ENCODE data around the gene PTGES3.
"Not testable (repeated sequence)": the region's sequence is repeated elsewhere in the genome, so short reads cannot be mapped to it uniquely, and the experiment has no call there.

Gene PTGES3

DNA sequence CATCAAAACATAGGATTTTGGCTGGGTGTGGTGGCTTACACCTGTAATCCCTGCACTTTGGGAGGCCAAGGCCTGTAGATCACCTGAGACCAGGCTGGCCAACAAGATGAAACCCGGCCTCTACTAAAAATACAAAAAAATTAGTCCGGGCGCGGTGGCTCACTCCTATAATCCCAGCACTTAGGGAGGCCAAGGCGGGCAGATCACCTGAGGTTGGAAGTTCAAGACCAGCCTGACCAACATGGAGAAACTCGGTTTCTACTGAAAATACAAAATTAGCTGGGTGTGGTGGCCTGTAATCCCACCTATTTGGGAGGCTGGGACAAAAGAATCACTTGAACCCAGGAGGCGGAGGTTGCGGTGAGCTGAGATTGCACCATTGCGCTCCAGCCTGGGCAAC, 40.1 kb downstream of the PTGES3 start:
- DNase-seq: not testable (repeated sequence)

DNA sequence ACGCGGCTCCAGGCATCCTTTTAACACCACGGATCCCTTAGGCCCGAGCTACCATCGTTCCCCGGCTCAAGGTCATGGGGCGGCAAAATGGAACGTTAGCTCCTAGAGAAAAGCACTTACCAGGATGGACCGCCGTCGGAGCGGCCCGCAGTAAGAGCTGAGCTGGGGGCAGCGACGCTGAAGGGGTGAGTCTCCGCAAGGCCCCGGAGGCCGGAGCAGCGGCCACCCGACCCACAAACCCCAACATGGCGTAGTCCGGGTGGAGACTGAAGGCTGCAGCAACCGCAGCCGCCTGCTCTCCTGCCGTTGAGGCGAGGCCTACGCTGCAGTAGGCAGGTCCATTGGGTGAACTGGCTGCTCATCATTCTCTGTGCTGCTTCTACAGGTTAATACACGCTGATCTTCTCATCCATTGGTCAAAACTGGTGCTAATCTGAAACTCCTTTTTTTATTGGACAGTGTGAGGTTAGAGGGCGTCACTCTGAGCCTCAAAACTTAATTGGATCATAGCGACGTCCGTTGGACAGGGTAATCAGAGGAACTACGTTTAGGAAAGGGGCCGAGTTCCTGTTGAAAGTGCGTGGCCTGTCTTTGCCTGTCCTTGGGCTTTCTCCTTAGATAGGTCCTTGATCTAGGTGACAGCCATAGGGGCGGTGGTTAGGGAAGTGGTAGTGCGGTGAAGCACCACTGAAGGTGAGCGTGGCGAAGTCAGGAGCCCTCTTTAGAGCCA, 42.2 kb downstream of the PTGES3 start, which contains the start of gene ATP5F1B:
TSS of gene ATP5F1B (minus strand) at position 268 of the 730 bp plus-strand sequence. CDS start at position 247, 21 bp downstream.
- peak; percentile 100 for DNase-seq

DNA sequence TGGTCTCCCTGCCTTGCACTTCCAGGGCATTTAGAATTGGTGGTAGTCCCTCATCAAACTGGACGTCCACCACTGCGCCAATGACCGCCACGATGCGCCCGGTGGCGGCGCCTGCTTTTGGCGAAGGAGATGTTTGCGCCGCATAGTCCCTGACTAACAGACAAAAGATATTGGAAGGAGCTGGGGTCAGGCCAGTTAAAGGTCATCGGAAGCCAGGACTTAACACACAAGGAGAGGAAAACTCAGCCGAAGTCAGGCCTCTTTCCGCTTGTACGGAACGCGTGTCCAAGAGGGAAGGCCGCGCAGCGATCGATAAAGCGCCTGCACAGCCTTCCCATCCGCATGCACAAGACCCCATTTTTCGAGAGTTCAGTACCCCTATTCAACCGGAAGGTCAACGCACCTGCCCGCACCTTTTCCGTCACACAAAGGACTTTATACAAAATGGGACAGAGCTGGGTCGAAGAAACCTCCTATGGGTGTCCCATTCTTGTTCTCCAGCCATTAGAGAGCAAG, 42.8 kb downstream of the PTGES3 start:
- no peak for DNase-seq

DNA sequence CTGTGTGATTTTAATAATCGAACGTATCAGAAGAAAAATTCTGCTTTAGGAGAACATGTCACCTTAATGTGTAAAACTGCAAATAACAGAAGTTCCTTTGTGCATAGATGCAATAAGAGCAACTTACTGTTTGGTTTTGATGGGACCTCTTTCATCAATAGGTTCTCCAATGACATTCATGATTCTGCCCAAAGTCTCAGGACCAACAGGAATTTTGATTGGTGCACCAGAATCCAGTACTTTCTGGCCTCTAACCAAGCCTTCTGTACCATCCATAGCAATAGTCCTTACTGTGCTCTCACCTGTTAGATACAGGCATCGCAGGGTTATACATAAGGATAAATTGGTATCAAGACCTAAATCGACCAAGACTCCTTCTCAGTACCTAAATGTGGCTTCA, 43.4 kb downstream of the PTGES3 start:
- no peak for DNase-seq

DNA sequence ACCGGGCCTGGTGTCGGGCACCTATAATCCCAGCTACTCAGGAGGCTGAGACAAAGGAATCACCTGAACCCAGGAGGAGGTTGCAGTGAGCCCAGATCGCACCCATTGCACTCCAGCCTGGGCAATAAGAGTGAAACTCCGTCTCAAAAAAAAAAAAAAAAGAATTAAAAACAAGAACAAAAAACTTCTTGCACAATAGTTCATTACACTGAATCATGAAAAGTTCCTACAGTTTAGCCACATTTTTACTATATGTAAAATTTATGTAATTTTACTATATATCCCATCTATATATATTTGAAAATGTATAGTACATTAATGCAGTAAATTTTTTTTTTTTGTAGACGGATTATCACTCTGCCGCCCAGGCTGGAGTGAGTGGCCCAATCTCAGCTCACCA, 46.9 kb downstream of the PTGES3 start:
- no peak for DNase-seq

DNA sequence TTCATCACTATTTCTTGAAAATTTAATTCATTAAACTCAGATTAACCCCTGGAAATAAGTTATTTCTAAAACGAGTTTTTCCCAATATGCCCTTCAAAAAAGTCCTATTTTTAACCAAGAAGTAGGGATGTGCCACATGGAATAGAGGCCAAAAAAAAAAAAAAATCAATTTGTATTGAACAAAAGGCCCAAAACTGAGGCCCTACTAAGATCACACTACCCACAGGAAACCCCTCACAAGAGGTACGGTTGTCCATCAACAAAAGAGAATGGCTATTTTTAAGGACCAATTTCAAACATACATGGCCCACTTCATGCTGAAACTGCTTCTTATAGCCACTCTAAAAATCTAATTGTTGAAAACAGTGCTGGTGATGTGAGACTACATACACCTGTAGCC, 50.5 kb downstream of the PTGES3 start:
- no peak for DNase-seq

DNA sequence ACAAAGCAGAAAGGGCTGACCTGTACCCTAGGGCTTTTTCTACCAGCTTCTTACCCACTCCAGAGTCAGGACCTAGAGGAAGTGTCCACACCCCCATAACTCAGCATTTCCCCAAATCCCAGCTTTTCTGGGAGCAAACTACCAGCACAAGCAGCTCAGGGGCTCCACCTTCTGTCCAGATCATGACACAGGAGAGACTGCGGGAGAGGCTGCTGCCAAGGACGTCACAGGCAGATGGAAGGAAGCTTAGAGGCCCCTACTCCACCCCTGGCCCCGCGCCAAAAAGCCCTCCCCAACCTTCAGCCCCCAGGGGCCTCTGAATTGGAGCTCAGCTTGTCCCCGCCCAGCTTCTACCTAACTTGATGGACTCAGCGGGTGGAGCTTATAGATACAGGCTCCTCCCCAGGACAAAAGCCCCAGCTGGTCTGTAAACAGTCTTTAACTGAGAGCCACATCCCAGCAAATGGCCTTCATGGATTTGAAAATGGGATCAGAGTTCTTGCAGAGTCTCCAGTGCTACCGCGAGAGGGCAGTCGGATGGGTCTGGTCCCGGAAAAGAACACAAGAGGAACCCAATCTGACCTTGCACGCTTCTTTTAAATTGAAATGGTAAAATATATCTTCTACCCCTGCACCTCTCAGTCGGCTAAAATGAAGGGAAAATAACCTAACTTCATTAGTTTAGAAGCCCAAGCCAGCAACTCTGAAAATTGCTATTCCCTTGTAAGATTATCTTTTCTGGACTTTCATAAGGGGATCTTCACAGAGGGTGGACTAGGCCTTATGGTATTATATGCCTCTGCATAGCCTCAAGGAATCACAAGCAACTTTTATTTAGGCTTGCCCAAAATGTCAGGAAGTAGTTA, 51.2 kb downstream of the PTGES3 start:
- DNase-seq: peak; percentile 100

DNA sequence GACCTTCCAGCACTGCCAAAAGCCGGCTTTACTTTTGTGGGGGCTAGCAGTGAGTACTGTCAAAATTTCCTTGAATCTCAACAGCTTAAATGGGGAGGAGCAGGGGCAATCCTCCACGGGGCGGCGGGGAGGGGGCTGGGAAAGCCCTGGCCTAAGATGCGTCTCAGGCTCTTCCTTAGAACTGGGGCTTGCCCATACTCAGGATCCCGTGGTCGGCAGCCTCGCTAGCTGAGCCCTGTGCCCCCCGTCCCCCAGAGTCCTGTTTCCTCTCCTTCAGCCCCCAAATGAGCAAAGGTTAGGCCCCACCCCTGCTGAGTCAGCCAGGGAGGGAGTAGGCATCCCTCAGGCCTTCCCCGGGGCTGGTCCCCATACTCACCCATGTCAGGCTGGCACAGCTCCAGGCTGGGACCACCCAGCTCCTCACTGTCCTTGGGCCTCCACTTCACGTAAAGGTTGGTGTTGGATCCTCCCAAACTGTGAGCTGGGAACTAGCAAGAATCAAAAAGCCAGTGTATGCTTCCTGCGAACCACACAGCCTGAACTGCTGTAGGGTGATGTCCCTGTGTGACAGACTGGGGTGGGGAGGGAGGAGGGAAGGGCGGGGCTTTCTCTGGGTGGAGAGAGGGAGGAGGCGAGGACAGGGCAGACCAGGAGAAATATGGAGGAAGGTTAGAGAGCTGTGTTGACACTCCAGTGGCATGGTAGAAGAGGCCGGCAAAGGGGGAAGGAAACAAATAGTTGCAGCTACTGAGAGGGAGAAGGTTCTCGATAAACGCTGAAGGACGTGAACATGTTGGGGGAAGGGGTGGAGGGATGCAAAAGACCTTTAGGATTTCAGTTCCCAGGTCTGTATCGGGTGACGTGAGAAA, 52.0 kb downstream of the PTGES3 start:
- peak; percentile 91 for DNase-seq

DNA sequence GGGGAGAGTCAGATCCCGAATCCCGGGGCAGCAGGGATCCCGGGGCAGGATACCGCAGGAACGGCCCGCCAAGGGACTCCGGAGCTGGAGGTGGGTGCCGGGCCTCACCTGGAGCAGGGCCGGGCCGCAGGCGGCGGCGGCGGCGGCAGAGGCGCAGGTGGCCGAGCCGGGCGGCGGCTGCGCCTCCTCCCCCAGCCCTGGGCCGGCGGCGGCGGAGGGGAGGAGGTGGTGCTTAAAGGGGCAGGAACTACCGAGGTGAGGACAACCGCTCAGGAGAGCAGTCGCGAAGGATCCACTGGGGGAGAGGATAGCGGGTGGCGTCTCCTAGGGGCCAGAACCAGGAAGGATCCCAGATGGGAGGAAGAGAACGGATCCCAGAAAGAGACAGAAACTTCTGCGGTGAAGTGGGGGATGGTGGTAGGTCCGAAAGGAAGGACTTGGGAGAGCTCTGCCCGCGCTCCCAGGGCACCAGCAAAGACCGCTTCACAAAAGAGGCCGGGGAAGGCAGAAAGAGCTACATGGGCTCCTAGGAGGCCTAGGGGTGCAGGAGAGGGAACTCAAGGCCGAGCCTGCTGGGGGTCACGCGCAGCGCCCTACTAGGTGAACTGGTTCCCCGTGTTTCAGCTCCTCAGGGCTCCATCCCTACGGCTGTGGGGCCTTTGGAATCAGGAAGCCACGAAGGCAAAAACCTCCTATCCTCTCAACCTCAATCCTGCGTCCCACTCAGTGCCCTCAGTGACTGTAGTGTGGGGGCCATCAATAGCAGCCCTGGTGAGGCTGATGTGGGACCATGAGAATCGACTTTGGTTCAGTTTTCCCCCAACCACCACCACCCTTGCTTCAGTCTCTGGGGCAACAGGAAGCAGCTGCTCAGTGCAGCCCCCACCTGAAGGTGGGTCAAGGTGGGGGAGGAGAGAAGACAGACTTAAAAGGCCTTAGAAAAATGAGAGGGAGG, 53.0 kb downstream of the PTGES3 start:
- peak; percentile 93 for DNase-seq

DNA sequence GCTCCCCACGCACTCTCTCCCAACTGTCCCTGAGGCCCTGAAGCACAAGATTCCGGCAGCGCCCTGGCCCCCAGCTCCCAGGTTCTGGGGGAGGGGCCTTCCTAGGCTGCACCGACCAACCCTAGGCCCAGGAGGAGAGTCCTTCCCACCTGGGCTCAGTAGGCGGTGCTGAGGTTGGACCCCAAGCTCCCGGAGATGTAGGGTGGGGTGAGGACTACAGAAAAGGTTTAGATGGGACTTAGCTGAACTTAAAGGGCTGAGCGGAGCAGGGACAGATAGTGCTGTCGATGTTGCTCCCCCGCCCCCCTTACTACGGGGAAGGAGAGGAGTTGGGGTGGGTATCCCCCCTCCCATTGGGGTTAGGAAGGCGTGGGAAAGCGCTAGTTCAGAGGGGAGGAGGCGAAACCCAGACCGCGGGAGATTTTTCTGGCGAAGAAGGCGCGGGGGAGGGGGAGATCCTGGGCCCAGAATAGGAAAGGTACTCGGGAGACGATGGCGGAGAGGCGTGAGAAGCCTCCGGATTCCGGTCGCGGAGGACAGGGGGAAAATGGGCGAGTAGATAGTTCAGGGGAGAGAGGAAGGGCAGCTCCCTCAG, 53.7 kb downstream of the PTGES3 start:
- peak; percentile 41 for DNase-seq

DNA sequence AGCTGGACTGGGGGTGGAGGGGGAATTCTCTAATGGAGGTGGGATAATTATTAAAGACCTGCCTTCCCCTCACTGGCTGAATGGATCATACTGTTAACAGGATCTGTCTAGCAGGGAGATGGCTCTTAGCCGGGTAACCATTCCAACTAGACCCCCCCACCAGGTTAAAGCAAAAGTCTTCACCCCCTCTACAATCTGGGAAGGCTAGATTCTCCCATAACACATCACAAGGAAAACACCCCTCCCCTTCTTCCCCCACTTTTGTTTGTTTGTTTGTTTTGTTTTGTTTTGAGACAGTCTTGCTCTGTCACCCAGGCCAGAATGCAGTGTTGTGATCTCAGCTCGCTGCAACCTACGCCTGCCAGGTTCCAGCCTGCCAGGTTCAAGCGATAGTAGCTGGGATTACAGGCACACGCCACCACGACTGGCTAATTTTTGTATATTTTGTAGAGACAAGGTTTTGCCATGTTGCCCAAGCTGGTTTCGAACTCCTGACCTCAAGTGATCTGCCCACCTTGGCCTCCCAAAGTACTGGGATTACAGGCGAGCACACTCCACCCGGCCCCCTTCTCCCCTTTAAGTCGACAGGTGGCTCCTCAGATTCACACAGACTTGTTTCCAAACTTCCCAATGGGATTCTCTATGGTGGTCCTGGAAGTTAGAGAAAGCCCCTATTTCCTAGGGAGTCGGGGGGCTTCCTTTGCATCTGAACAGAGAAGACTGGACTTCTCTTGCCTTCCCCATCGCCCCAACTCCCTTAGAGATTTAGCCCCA, 54.4 kb downstream of the PTGES3 start:
- DNase-seq: no peak

DNA sequence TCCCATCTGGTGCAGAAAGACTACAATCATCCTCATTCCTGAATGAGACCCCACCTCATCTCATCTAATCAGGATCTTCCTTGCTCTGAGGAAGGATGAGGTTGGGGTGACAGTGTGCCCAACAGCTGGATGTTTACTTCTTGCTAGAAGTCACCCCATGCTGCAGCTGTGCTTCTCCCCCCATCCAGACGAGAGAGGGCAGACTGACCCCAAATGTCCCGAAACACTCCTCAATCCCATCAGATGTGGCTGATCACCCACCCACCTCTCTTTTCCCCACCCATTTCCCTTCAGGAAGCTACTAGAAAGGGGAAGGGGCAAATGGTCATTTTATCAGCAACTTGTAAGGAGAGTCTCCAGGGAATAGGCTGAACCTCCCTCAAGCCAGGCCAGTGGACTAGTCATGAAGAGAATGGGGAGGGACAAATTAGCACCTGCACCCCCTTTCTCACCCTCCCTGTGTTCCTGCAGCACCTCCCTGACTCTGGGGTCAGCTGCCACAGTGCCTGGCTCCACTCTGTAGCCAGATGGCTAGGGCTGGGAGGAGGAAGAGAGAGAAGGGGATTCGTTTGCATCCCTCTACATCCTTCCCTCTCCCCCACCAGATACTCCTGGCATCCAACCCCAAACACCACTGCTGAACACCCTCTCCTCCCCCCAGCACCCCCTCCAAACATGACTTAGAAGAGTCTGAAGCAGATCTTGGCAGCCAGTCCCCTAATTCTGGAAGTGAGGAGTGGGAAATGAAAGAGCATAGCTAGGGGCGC, 55.2 kb downstream of the PTGES3 start:
- DNase-seq: no peak

DNA sequence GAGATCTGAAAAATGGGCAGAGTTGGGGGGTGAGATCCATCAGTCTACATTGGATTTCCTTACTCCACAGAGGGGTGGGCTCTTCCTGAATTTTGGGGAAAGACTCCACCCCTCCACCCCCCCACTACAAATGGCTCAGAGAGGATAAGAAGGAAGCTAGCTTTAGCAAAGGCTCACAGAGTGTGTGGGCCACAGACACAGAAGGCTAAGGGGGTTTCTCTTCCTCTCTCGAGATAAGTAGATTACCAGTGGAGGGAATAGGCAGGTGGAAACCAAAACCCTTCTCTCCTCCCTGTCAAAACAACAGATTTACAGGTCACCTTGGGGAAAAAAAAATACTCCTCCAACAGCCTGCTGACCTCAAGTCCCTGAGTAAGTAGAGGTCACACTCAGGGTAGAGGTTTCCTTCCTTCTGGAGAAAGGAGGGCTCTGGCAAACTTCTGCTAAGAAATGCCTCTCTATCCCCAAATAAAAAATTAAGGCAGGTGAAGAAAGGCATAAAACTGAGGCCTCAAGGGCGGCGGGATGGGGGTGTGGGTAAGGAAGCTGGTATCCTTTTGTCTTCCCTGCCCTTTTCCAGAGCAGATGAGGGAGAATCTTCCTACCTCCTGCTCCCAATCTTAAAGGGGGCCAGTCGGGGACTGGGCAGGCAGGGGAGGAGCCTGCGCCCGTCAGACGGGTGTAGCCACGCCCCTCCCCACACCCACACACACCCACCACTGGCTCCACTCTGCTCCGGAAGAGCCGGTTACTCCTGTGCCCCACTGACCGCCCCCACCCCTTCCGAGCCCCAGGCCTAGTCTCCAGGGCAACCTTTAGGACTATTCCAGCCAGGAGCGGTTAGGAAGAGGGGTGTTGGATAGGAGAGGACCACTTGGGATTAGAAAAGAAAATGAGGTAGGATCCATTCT, 56.0 kb downstream of the PTGES3 start:
- peak; percentile 65 for DNase-seq

DNA sequence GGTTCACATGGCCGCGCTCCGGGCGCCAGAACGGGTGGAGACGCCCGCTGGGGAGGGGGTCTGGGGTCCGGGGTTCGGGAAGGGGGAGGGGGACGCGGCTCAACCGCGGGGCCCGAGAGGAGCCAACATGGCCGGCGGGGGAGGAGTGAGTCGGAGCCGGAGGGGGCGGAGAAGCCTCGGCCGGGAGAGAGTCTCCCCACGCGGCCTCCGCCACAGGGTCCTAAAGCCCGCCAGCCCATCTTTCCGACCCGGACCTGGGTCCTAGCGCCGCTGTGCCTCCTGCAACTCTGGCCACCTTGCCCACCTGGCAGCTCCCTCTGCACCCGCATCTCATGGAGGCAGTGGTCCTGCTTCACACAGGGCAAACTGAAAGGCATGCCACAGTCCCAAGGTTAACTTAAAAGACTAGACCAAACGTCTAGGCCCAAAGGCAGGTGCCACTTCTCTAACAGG, 57.9 kb downstream of the PTGES3 start, which contains the start of gene BAZ2A:
TSS of gene BAZ2A (minus strand) at position 147 of the 453 bp plus-strand sequence. CDS start 12,796 bp downstream, outside the sequence.
- DNase-seq: peak; percentile 78

DNA sequence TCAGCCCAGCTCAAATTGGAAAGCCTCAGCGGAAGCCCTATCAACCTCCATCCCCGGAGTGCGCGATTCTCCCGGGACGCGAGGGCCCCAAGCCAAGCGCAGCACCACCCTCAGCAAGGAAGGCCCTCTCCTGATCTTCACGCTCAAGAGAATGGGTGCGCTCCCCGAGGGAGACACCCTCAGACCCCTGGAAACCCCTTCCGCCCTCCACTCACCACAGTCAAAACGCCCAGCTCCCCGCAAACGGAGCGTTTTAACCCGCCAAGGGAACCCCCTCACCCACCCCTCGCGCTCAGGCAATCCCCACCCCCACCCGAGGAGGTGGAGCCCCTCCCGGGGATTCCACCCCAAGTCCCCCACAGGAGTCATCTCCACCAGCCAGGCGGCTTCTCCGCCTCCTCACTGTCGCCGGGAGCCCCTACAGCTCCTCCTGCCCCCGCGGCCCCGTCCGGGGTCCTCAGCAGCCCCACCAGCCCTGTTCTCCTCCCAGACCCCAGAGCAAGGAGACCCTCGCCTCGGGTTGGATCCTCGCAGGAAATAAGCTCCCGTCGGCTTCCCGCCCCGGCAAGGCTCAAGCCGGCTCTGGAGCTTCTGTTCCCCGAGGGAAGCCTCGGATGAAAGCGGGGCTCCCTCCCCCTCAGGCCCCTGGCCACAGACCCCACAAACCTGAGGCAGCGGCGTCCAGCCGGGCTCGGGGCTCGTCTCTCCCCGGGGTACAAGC, 58.5 kb downstream of the PTGES3 start:
- peak; percentile 31 for DNase-seq

DNA sequence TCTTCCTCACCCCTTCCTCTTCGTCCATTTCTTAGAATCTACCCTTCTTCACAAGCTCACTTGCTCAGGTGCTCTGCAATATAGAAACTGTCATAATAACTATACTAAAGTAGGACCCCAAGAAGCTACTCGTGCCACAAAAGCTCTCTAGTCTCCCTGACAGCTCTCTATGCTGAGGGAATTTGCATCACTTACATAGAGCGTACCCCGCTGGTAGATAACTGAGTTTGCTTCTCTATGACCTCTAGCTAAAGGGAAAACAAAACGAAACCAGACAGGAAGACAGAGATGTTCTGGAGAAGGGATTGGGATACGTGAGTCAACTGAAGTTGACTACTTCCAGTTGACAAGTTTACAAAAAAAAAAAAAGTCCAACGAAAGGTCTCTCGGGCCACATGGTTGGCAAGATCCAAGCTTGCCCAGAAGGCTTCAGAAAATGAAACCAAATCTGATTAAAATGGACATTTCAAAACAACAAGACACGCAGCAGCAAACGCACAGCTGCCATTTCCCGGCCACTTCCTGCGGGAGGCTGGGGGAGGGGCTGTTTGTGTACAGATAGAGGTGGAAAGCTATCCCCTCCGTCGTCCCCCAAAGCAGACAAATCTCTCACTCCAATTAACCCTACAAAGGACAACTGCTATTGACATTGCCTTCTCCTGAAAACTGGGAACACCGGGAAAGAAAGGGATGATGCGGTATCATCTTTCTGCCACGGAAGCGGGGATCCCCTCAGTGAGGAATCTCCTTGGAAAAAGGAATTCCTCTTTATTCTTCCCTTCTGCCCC, 59.2 kb downstream of the PTGES3 start:
- DNase-seq: peak; percentile 70

DNA sequence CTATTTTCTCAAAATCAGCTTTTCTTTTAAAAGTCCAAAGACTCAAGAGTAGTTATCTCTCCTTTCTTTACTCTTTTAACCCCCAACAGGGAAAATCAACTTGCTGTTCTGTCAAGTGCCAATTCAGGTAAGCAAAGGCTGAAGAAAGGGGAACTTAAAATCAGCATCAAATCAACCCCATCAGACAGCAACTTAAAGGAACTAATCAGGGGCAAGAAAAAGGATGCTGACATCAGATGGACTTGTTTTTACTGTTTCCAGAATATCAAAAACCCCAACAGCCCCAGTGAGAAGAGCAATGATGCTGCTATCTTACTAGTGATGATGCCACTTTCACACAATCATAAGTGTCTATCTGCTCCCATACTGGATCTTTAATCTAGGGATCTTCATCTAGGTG, 61.4 kb downstream of the PTGES3 start:
- DNase-seq: no peak

Data from EL (cell line).